Keratinocyte (primary cell): ENCODE results near the gene FTHL17. TPM values are rescaled to one million over a fixed set of nuclear protein-coding genes. Genes with fewer than 3 reads are reported as not detected.

Experiments
- DNase-seq: peaks from one replicate; pipeline ENCODE4 v3.0.0-alpha.2; 2011; ENCODE audit warnings: low read depth, missing footprints, low spot score
- FAIRE-seq: peaks from 2 replicates; lab custom pipeline; 2011; peaks lifted over from hg19 to GRCh38; lab: Jason Lieb, UNC
- H2AFZ ChIP-seq: 2 replicates; pipeline ENCODE4 v1.6.0; 2012; ENCODE audit warnings: low read length, control low read depth, inconsistent platforms; ENCODE audit not compliant: control insufficient read depth
- H3K27ac ChIP-seq: 2 replicates; pipeline ENCODE4 v1.5.1; 2011; ENCODE audit warnings: low read length; ENCODE audit not compliant: control insufficient read depth, insufficient read depth
- H3K27me3 ChIP-seq: 3 replicates; pipeline ENCODE4 v1.6.0; 2011; ENCODE audit warnings: low read length; ENCODE audit not compliant: control insufficient read depth, insufficient read depth; ENCODE audit errors: extremely low read depth
- H3K36me3 ChIP-seq, 2 experiments: 2 replicates in 1 of 2; 3 replicates in 1 of 2; pipeline ENCODE4 v1.5.1; 2011; ENCODE audit warnings: low read length in 2 of 2, mild to moderate bottlenecking in 1 of 2; ENCODE audit not compliant: control insufficient read depth in 2 of 2, insufficient read depth in 2 of 2; ENCODE audit errors: extremely low read depth in 1 of 2
- H3K4me1 ChIP-seq: 3 replicates; pipeline ENCODE4 v1.5.1; 2011; ENCODE audit warnings: low read length; ENCODE audit not compliant: control insufficient read depth, insufficient read depth; ENCODE audit errors: extremely low read depth
- H3K4me2 ChIP-seq: 3 replicates; pipeline ENCODE4 v1.6.0; 2011; ENCODE audit warnings: low read depth, low read length; ENCODE audit not compliant: control insufficient read depth, insufficient read depth; ENCODE audit errors: extremely low read depth
- H3K4me3 ChIP-seq, 3 experiments: fragments of 200-600 bp in 1 of 3; sonication (generic) in 1 of 3; 2 replicates in 2 of 3; 3 replicates in 1 of 3; pipeline ENCODE4 v1.5.1; 2011 to 2016; ENCODE audit warnings: low read length in 3 of 3, mild to moderate bottlenecking in 3 of 3, control low read depth in 2 of 3, inconsistent platforms in 1 of 3, low read depth in 1 of 3, mixed read lengths in 1 of 3, mixed run types in 1 of 3, moderate library complexity in 1 of 3; ENCODE audit not compliant: control insufficient read depth in 2 of 3, insufficient read depth in 2 of 3; ENCODE audit errors: extremely low read depth in 1 of 3
- H3K79me2 ChIP-seq: 2 replicates; pipeline ENCODE4 v1.6.0; 2012; ENCODE audit warnings: low read length; ENCODE audit not compliant: control insufficient read depth, insufficient read depth
- H3K9ac ChIP-seq: 3 replicates; pipeline ENCODE4 v1.6.0; 2011; ENCODE audit warnings: low read length; ENCODE audit not compliant: control insufficient read depth, insufficient read depth; ENCODE audit errors: extremely low read depth
- H3K9me1 ChIP-seq: 3 replicates; pipeline ENCODE4 v1.6.0; 2011; ENCODE audit warnings: low read length; ENCODE audit not compliant: control insufficient read depth, insufficient read depth; ENCODE audit errors: extremely low read depth
- H3K9me3 ChIP-seq: 2 replicates; pipeline ENCODE4 v1.5.1; 2012; ENCODE audit warnings: low read depth, low read length; ENCODE audit not compliant: control insufficient read depth
- H4K20me1 ChIP-seq: 3 replicates; pipeline ENCODE4 v1.6.0; 2011; ENCODE audit warnings: low read length; ENCODE audit not compliant: control insufficient read depth, insufficient read depth; ENCODE audit errors: extremely low read depth
- CTCF ChIP-seq, 3 experiments: IDR thresholded peaks in 1 of 3; conservative IDR thresholded peaks in 1 of 3; optimal IDR thresholded peaks in 1 of 3; 2 replicates in 2 of 3; 3 replicates in 1 of 3; pipeline versions ENCODE3 to v1.5.1; 2011; ENCODE audit warnings: low read length in 3 of 3, mild to moderate bottlenecking in 3 of 3, moderate library complexity in 2 of 3, control low read depth in 1 of 3, inconsistent platforms in 1 of 3; ENCODE audit not compliant: insufficient read depth in 2 of 3; ENCODE audit errors: extremely low read depth in 1 of 3
- EZH2 ChIP-seq: IDR thresholded peaks from one replicate; pipeline ENCODE4 v1.6.1; 2012; ENCODE audit warnings: inconsistent platforms, mild to moderate bottlenecking, low read length, moderate library complexity
- dilution Hi-C: fragments of 300-500 bp; cut with MboI; formaldehyde crosslinking; loops from one replicate; pipeline ENCODE4 v1.7.0; 2020; ENCODE audit warnings: low sequenced_read_pairs; ENCODE audit not compliant: extremely low pct_ligation_motif_present
- polyA plus RNA-seq, 5 experiments: library from polyadenylated mRNA; depleted of rRNA in 3 of 5; stranded (reverse) in 3 of 5; stranded (forward) in 1 of 5; unstranded in 1 of 5; fragments of >200 nt; gene quantifications; 1 replicate in 1 of 5; 2 replicates in 3 of 5; 3 replicates in 1 of 5; pipeline versions ENCODE4 v1.2.1 to v1.2.3, GENCODE V29; 2011 to 2012; ENCODE audit warnings: missing spikeins in 2 of 5, low read depth in 1 of 5, low replicate concordance in 1 of 5

FTHL17 gene
- polyA plus RNA-seq, 1 donor (not counting 4 experiments of a cell fraction or from before 2014, with no cell fraction given) = not detected

GRCh38 chrX:31061091-31061490 is 10.8 kb downstream of the FTHL17 start:
- Histone ChIP-seq H3K4me3 (no peak overlapping the region), H3K9me1 (no peaks in the 10 kb centered on the region), H2AFZ (no peak overlapping the region), H3K27me3 (no peaks in the 10 kb centered on the region), H3K9ac (no peak overlapping the region), H3K4me2 (no peak overlapping the region), H3K79me2 (no peaks in the 10 kb centered on the region), H3K9me3 (no peaks in the 10 kb centered on the region), H3K36me3 (no peaks in the 10 kb centered on the region), H3K4me1 (no peaks in the 10 kb centered on the region), H3K27ac (no peak overlapping the region), H4K20me1 (no peaks in the 10 kb centered on the region)
- FAIRE-seq = no peak
- TF ChIP-seq CTCF (optimal IDR thresholded peaks at IDR 0.05 in 1 of 3, IDR thresholded peaks at IDR 0.05 in 1 of 3, conservative IDR thresholded peaks at IDR 0.05 in 1 of 3; ENCODE audit: extremely low read depth in 1 of 3, insufficient read depth in 2 of 3, low read length in 3 of 3) (no peak), EZH2 (no peak)
- no peak for DNase-seq
- dilution Hi-C loops = no loop called here

- DNase-seq (no peak), FAIRE-seq (no peak)
- no peak overlapping the region for H3K4me2 ChIP-seq
- no peaks in the 10 kb centered on the region for H3K9me3 ChIP-seq
- no peaks in the 10 kb centered on the region for H3K4me1 ChIP-seq
- no peak overlapping the region for H2AFZ ChIP-seq
- TF ChIP-seq EZH2 = no peak
- no peak for TF ChIP-seq CTCF (optimal IDR thresholded peaks at IDR 0.05 in 1 of 3, IDR thresholded peaks at IDR 0.05 in 1 of 3, conservative IDR thresholded peaks at IDR 0.05 in 1 of 3; ENCODE audit: extremely low read depth in 1 of 3, insufficient read depth in 2 of 3, low read length in 3 of 3)
- H3K36me3 ChIP-seq = no peaks in the 10 kb centered on the region
- no peaks in the 10 kb centered on the region for H3K27me3 ChIP-seq
- no peaks in the 10 kb centered on the region for H3K79me2 ChIP-seq
- no peaks in the 10 kb centered on the region for H4K20me1 ChIP-seq
- H3K9me1 ChIP-seq = no peaks in the 10 kb centered on the region
- dilution Hi-C loops = no loop called here
- H3K9ac ChIP-seq = no peak overlapping the region
- H3K4me3 ChIP-seq = no peak overlapping the region
- no peak overlapping the region for H3K27ac ChIP-seq
Observed at GRCh38 chrX:31060016-31060415, 11.8 kb downstream of the FTHL17 start.
